ENCODE results near the gene BTBD19.
"Not testable (repeated sequence)": the region's sequence is repeated elsewhere in the genome, so short reads cannot be mapped to it uniquely, and the experiment has no call there.

BTBD19 gene

GRCh38 chr1:44810101-44810761, 1.9 kb downstream of the BTBD19 start:
- peak; percentile 53 to 70 for DNase-seq

- not testable (repeated sequence) for DNase-seq
Measured at GRCh38 chr1:44810762-44811105, 2.4 kb downstream of the BTBD19 start.

- no peak for DNase-seq
Measured at GRCh38 chr1:44811234-44811633, 2.9 kb downstream of the BTBD19 start.

- DNase-seq, result no peak
Measured at GRCh38 chr1:44812822-44813543, 4.7 kb downstream of the BTBD19 start.

GRCh38 chr1:44815926-44816325, 7.6 kb downstream of the BTBD19 start:
- not testable (repeated sequence) for DNase-seq

GRCh38 chr1:44817307-44817706, 9.0 kb downstream of the BTBD19 start:
- DNase-seq, result no peak

GRCh38 chr1:44817771-44818495, 9.6 kb downstream of the BTBD19 start:
- DNase-seq, result no peak

GRCh38 chr1:44819196-44819607, 10.9 kb downstream of the BTBD19 start:
- DNase-seq, result no peak

GRCh38 chr1:44819608-44820327, 11.4 kb downstream of the BTBD19 start:
- DNase-seq, result peak; percentile 90 to 93

GRCh38 chr1:44820328-44821239, 12.3 kb downstream of the BTBD19 start:
- no peak for DNase-seq

GRCh38 chr1:44821240-44821715, 13.0 kb downstream of the BTBD19 start:
- DNase-seq, result no peak

- no peak for DNase-seq
Measured at GRCh38 chr1:44822131-44822701, 13.9 kb downstream of the BTBD19 start.

GRCh38 chr1:44822981-44823451, 14.7 kb downstream of the BTBD19 start:
- no peak for DNase-seq

GRCh38 chr1:44824392-44824791, 16.1 kb downstream of the BTBD19 start:
- not testable (repeated sequence) for DNase-seq

GRCh38 chr1:44826375-44827196, 18.3 kb downstream of the BTBD19 start:
- peak; percentile 20 to 28 for DNase-seq

GRCh38 chr1:44827197-44828002, 19.1 kb downstream of the BTBD19 start:
- no peak for DNase-seq

GRCh38 chr1:44828003-44828651, 19.8 kb downstream of the BTBD19 start:
- DNase-seq, result no peak

GRCh38 chr1:44828841-44829440, 20.6 kb downstream of the BTBD19 start:
- DNase-seq, result no peak

Data from AML-193 (cell line).